MCF 10A (cell line): ENCODE results near the gene CCT7. TPM values are rescaled to one million over a fixed set of nuclear protein-coding genes. Genes with fewer than 3 reads are reported as not detected.
"Not testable (repeated sequence)": the region's sequence is repeated elsewhere in the genome, so short reads cannot be mapped to it uniquely, and the experiment has no call there.

ENCODE experiments used
- BruUV-seq: library from RNA; stranded (reverse); fragments of 400-500 nt; replicated peaks from 2 replicates; lab custom pipeline; 2021; lab: Mats Ljungman, UMichigan
- CTCF ChIA-PET: fragments of 300-600 bp; sonication (Branson Sonifier 250); formaldehyde crosslinking; extraction: SDS; loops from one replicate; lab custom pipeline; 2021; ENCODE audit warnings: antibody characterized with exemption, inconsistent platforms; lab: Yijun Ruan, JAX
- POLR2A ChIA-PET: fragments of 300-600, 350-650 bp; sonication (Branson Sonifier 250); formaldehyde crosslinking; extraction: SDS; loops from one replicate; lab custom pipeline; 2020; ENCODE audit warnings: antibody characterized with exemption, inconsistent platforms; lab: Yijun Ruan, JAX
- DNase-seq: peaks from one replicate; pipeline ENCODE4 v3.0.0-alpha.2; 2018; ENCODE audit not compliant: unreplicated experiment
- H3K27ac Mint-ChIP-seq: one replicate; pipeline ENCODE4 v1.8.0; 2022; ENCODE audit warnings: mild to moderate bottlenecking, low read depth, mixed read lengths; ENCODE audit not compliant: unreplicated experiment
- H3K27me3 Mint-ChIP-seq: one replicate; pipeline ENCODE4 v1.8.0; 2022; ENCODE audit warnings: mixed read lengths; ENCODE audit not compliant: insufficient read depth, unreplicated experiment
- H3K36me3 Mint-ChIP-seq: one replicate; pipeline ENCODE4 v1.8.0; 2022; ENCODE audit warnings: mild to moderate bottlenecking, moderate library complexity, mixed read lengths; ENCODE audit not compliant: insufficient read depth, unreplicated experiment
- H3K4me1 Mint-ChIP-seq: one replicate; pipeline ENCODE4 v1.8.0; 2022; ENCODE audit warnings: mixed read lengths; ENCODE audit not compliant: insufficient read depth, unreplicated experiment
- H3K4me3 Mint-ChIP-seq: one replicate; pipeline ENCODE4 v1.8.0; 2022; ENCODE audit warnings: mild to moderate bottlenecking, moderate library complexity, mixed read lengths; ENCODE audit not compliant: unreplicated experiment
- H3K9me3 Mint-ChIP-seq: one replicate; pipeline ENCODE4 v1.8.0; 2022; ENCODE audit warnings: mixed read lengths; ENCODE audit not compliant: unreplicated experiment
- CTCF ChIP-seq: fragments of 200-600 bp; IDR thresholded peaks from one replicate; pipeline ENCODE4 v1.8.0; 2022; ENCODE audit warnings: antibody characterized with exemption, mild to moderate bottlenecking; ENCODE audit not compliant: unreplicated experiment
- intact Hi-C: fragments of 100-400 bp; cut with micrococcal nuclease; formaldehyde crosslinking; loops from 2 replicates; pipeline ENCODE4 v1.14.1; 2022
- total RNA-seq: library from RNA; stranded (reverse); gene quantifications from 2 replicates; pipeline ENCODE4 v1.2.3, GENCODE V29; 2022

CCT7 gene
- total RNA-seq, 1 experiment from 2014 or later: 495 TPM

GRCh38 chr2:73262108-73262651 is 28.1 kb downstream of the CCT7 start:
- H3K27ac Mint-ChIP-seq: no peak overlapping the region
- no peak for TF ChIP-seq CTCF
- H3K4me3 Mint-ChIP-seq: no peak overlapping the region
- ChIA-PET CTCF (interaction anchor here (0.6 to 1.6 kb wide), 6 partner anchors 28 to 370 kb away, joined by 3 to 6 read pairs (median 4); partner anchors contain the start of gene EGR4), POLR2A (interaction anchor here (0.6 kb wide), 1 partner anchor 101 kb away, joined by 4 read pairs; no protein-coding TSS in a partner anchor)
- intact Hi-C loops: no loop called here
- H3K9me3 Mint-ChIP-seq: no peaks in the 10 kb centered on the region
- H3K36me3 Mint-ChIP-seq: no peaks in the 10 kb centered on the region
- DNase-seq: no peak
- no peaks in the 10 kb centered on the region for H3K27me3 Mint-ChIP-seq
- BruUV-seq: no TSS peak
- no peaks in the 10 kb centered on the region for H3K4me1 Mint-ChIP-seq

GRCh38 chr2:73262691-73263429 is 28.8 kb downstream of the CCT7 start:
- DNase-seq, H3K36me3 Mint-ChIP-seq, H3K27ac Mint-ChIP-seq, H3K9me3 Mint-ChIP-seq, H3K27me3 Mint-ChIP-seq, BruUV-seq, intact Hi-C loops, H3K4me1 Mint-ChIP-seq, H3K4me3 Mint-ChIP-seq: not testable (repeated sequence)
- ChIA-PET CTCF (interaction anchor here (0.6 to 1.6 kb wide), 6 partner anchors 26 to 562 kb away, joined by 3 to 6 read pairs (median 4); partner anchors contain the start of gene EGR4), POLR2A (interaction anchor here (0.6 kb wide), 1 partner anchor 101 kb away, joined by 4 read pairs; no protein-coding TSS in a partner anchor)

- DNase-seq: no peak
- CTCF ChIA-PET: interaction anchor here (0.6 to 1.3 kb wide), 3 partner anchors 25 to 561 kb away, joined by 3 to 4 read pairs (median 3); partner anchors contain the start of gene EGR4
- intact Hi-C loops: no loop called here
- Mint-ChIP-seq H3K4me3 (no peak overlapping the region), H3K36me3 (no peaks in the 10 kb centered on the region), H3K4me1 (peaks cover 6% of the 10 kb centered on the region), H3K9me3 (no peaks in the 10 kb centered on the region), H3K27ac (no peak overlapping the region), H3K27me3 (peaks cover 11% of the 10 kb centered on the region)
- POLR2A ChIA-PET: no interaction called here
- BruUV-seq: no TSS peak
- TF ChIP-seq CTCF: no peak
Observed at GRCh38 chr2:73263540-73264331, 29.6 kb downstream of the CCT7 start.

- H3K9me3 Mint-ChIP-seq: no peaks in the 10 kb centered on the region
- CTCF ChIA-PET: no interaction called here
- TF ChIP-seq CTCF: no peak
Observed at GRCh38 chr2:73264332-73264606, 30.2 kb downstream of the CCT7 start.

More at GRCh38 chr2:73264332-73264606, 30.2 kb downstream of the CCT7 start:
- Mint-ChIP-seq H3K27me3 (peaks cover 12% of the 10 kb centered on the region), H3K36me3 (no peaks in the 10 kb centered on the region), H3K4me3 (no peak overlapping the region), H3K4me1 (peaks cover 6% of the 10 kb centered on the region), H3K27ac (no peak overlapping the region)
- intact Hi-C loops: no loop called here
- POLR2A ChIA-PET: no interaction called here
- no peak for DNase-seq
- no TSS peak for BruUV-seq
